HCT116 (cell line): Measurements from ENCODE around the gene VPS39. TPM values are rescaled to one million over a fixed set of nuclear protein-coding genes. Genes with fewer than 3 reads are reported as not detected.

Source experiments
- ATAC-seq: fragments of 200-7000 bp; cut with Tn5 transposase; 2 replicates; pipeline ENCODE4 v1.9.1; 2020; ENCODE audit warnings: mild to moderate bottlenecking, moderate library complexity
- BruUV-seq: library from RNA; stranded (reverse); fragments of 400-500 nt; replicated peaks from 2 replicates; lab custom pipeline; 2021; lab: Mats Ljungman, UMichigan
- CTCF ChIA-PET: fragments of 300-600 bp; sonication (Branson Sonifier 250); formaldehyde crosslinking; loops from one replicate; lab custom pipeline; 2021; ENCODE audit warnings: antibody characterized with exemption; lab: Charles Lee
- POLR2A ChIA-PET: fragments of 300-600, 350-600 bp; sonication (Branson Sonifier 250); formaldehyde crosslinking; loops from one replicate; lab custom pipeline; 2021; ENCODE audit warnings: antibody characterized with exemption; lab: Charles Lee
- RAD21 ChIA-PET, 2 experiments: fragments of 300-600 bp; sonication (Branson Sonifier 250); formaldehyde crosslinking; loops; one replicate each; lab custom pipeline; 2023; ENCODE audit warnings: low total read pairs in 2 of 2; ENCODE audit not compliant: uncharacterized antibody in 2 of 2, unreplicated experiment in 2 of 2, low non-redundant PET in 1 of 2; lab: Charles Lee
- DNase-seq: peaks from one replicate; pipeline ENCODE4 v3.0.0-alpha.2; 2010; ENCODE audit warnings: low read depth, low spot score
- H2AFZ ChIP-seq: fragments of 200-600 bp; shearing (Covaris generic), sonication (generic); 2 replicates; pipeline ENCODE4 v1.6.1; 2017; ENCODE audit warnings: low read depth, mixed run types, mixed read lengths, antibody characterized with exemption, low read length; ENCODE audit not compliant: poor library complexity, severe bottlenecking
- H3K27ac ChIP-seq: 2 replicates; pipeline ENCODE4 v1.5.1; 2012; ENCODE audit warnings: low read depth, low read length
- H3K27me3 ChIP-seq: fragments of 200-600 bp; sonication (generic); 2 replicates; pipeline ENCODE4 v1.6.1; 2016; ENCODE audit warnings: mixed run types, low read length, mixed read lengths; ENCODE audit not compliant: insufficient read depth
- H3K36me3 ChIP-seq, 2 experiments: fragments of 200-500 bp in 1 of 2; fragments of 200-600 bp in 1 of 2; sonication (Bioruptor generic) in 1 of 2; sonication (generic) in 1 of 2; 2 replicates each; pipeline versions ENCODE4 v1.5.1 to v1.6.1; 2014 to 2016; ENCODE audit warnings: low read length in 2 of 2, inconsistent platforms in 1 of 2, mixed read lengths in 1 of 2, mixed run types in 1 of 2; ENCODE audit not compliant: insufficient read depth in 2 of 2, control insufficient read depth in 1 of 2
- H3K4me1 ChIP-seq, 2 experiments: fragments of 200-600 bp in 1 of 2; sonication (generic) in 1 of 2; 2 replicates each; pipeline versions ENCODE4 v1.5.1 to v1.6.1; 2012 to 2017; ENCODE audit warnings: low read length in 2 of 2, inconsistent platforms in 1 of 2, mild to moderate bottlenecking in 1 of 2, mixed read lengths in 1 of 2, mixed run types in 1 of 2, moderate library complexity in 1 of 2; ENCODE audit not compliant: insufficient read depth in 2 of 2, control insufficient read depth in 1 of 2
- H3K4me2 ChIP-seq: fragments of 200-600 bp; sonication (generic); 2 replicates; pipeline ENCODE4 v1.6.1; 2017; ENCODE audit warnings: mixed run types, low read length, mixed read lengths
- H3K4me3 ChIP-seq, 2 experiments: fragments of 200-600 bp in 1 of 2; sonication (generic) in 1 of 2; replicated peaks in 1 of 2; 2 replicates each; pipeline ENCODE4 v1.5.1; 2011 to 2016; ENCODE audit warnings: low read length in 2 of 2, control low read depth in 1 of 2, low read depth in 1 of 2, mild to moderate bottlenecking in 1 of 2, mixed read lengths in 1 of 2, mixed run types in 1 of 2
- H3K79me2 ChIP-seq: fragments of 200-600 bp; sonication (generic); 2 replicates; pipeline ENCODE4 v1.6.1; 2017; ENCODE audit warnings: mild to moderate bottlenecking, mixed run types, low read length, moderate library complexity, mixed read lengths; ENCODE audit not compliant: insufficient read depth
- H3K9ac ChIP-seq: fragments of 200-600 bp; sonication (generic); 2 replicates; pipeline ENCODE4 v1.6.1; 2016; ENCODE audit warnings: low read length, mixed read lengths
- H3K9me2 ChIP-seq: fragments of 200-600 bp; sonication (generic), shearing (Covaris generic); 2 replicates; pipeline ENCODE4 v1.6.1; 2017; ENCODE audit warnings: mixed run types, mild to moderate bottlenecking, moderate library complexity; ENCODE audit not compliant: insufficient read depth
- H3K9me3 ChIP-seq, 2 experiments: fragments of 200-500 bp in 1 of 2; fragments of 200-600 bp in 1 of 2; sonication (Bioruptor generic) in 1 of 2; sonication (generic) in 1 of 2; 2 replicates each; pipeline ENCODE4 v1.6.1; 2014 to 2017; ENCODE audit warnings: low read length in 2 of 2, mixed read lengths in 2 of 2, inconsistent platforms in 1 of 2, low read depth in 1 of 2, mild to moderate bottlenecking in 1 of 2, mixed run types in 1 of 2, moderate library complexity in 1 of 2; ENCODE audit not compliant: control insufficient read depth in 1 of 2, insufficient read depth in 1 of 2
- H4K20me1 ChIP-seq: fragments of 200-600 bp; sonication (generic), shearing (Covaris generic); 2 replicates; pipeline ENCODE4 v1.6.1; 2017; ENCODE audit warnings: mixed run types, mild to moderate bottlenecking, moderate library complexity; ENCODE audit not compliant: insufficient read depth
- CEBPB ChIP-seq: IDR thresholded peaks from 2 replicates; pipeline ENCODE4 v1.6.1; 2012; ENCODE audit warnings: low read depth
- CTCF ChIP-seq, 3 experiments: fragments of 200-600 bp in 1 of 3; sonication (generic) in 1 of 3; IDR thresholded peaks in 2 of 3; conservative IDR thresholded peaks in 1 of 3; 2 replicates each; pipeline ENCODE4 v1.5.1; 2012 to 2017; ENCODE audit warnings: low read depth in 2 of 3, low read length in 2 of 3, antibody characterized with exemption in 1 of 3, borderline replicate concordance in 1 of 3, control low read depth in 1 of 3, mild to moderate bottlenecking in 1 of 3, mixed read lengths in 1 of 3, mixed run types in 1 of 3, moderate library complexity in 1 of 3; ENCODE audit not compliant: insufficient read depth in 1 of 3
- EZH2phosphoT487 ChIP-seq: fragments of 200-600 bp; IDR thresholded peaks from 2 replicates; pipeline ENCODE4 v1.6.1; 2018; ENCODE audit warnings: antibody characterized with exemption, borderline replicate concordance
- FOSL1 ChIP-seq: IDR thresholded peaks from 2 replicates; pipeline ENCODE4 v1.6.1; 2012; ENCODE audit warnings: low read depth
- POLR2AphosphoS5 ChIP-seq: IDR thresholded peaks from 2 replicates; pipeline ENCODE4 v1.6.1; 2011; ENCODE audit warnings: mild to moderate bottlenecking, low read depth, low read length, moderate library complexity
- TCF7L2 ChIP-seq: IDR thresholded peaks from 2 replicates; pipeline ENCODE4 v1.7.0; 2011; ENCODE audit warnings: borderline replicate concordance, inconsistent platforms; ENCODE audit not compliant: insufficient read depth, insufficient read length; ENCODE audit errors: extremely low read depth
- ZFX ChIP-seq: fragments of 450-650 bp; IDR thresholded peaks from 2 replicates; pipeline ENCODE4 v1.6.1; 2017
- intact Hi-C: fragments of 100-400 bp; cut with micrococcal nuclease; formaldehyde crosslinking; loops from 2 replicates; pipeline ENCODE4 v1.10.0; 2022
- total RNA-seq: library from RNA; stranded (reverse); gene quantifications from one replicate; pipeline ENCODE4 v1.2.1, GENCODE V29; 2021; ENCODE audit not compliant: unreplicated experiment
- TF ChIP-seq, protein P1 (sequence below): IDR thresholded peaks from 2 replicates; pipeline ENCODE4 v1.6.1; 2012

The VPS39 gene
- total RNA-seq, 1 experiment from 2014 or later: 40.1 TPM

DNA sequence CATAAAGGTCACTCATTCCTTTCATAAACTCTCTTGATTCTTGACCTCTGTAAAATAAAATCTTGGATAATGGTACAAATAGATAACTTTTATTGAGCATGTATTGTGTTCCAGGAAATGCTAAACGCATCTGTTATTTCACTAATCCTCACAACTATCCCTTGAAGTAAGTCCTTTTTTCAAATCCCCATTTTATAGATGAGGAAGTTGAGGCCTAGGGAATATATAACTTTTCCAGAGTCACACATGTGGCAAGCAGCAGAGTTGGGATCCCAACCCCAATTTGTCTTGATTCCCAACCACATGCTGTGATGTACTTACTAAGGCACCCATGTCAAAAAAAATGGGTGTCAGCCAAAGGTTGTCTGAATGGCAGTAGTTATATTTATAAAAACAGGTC lies 6.3 kb downstream of the VPS39 start:
- ATAC-seq: no peak
- Histone ChIP-seq H3K36me3 (peaks cover 0 to 2% of the 10 kb centered on the region in 2 experiments; a peak in 2 of 4 replicates), H3K9me3 (no peaks in the 10 kb centered on the region), H3K4me2 (no peak overlapping the region), H3K27me3 (no peaks in the 10 kb centered on the region), H3K27ac (no peak overlapping the region), H3K4me1 (peaks cover 2 to 3% of the 10 kb centered on the region in 2 experiments; a peak in 2 of 4 replicates), H3K4me3 (no peak overlapping the region), H3K9ac (no peak overlapping the region)
- ChIA-PET RAD21 (no interaction called here), CTCF (no interaction called here), POLR2A (no interaction called here)
- no peak for DNase-seq
- TF ChIP-seq POLR2AphosphoS5 (no peak), CEBPB (no peak), TCF7L2 (no peak), CTCF (IDR thresholded peaks at IDR 0.05 in 2 of 3, conservative IDR thresholded peaks at IDR 0.05 in 1 of 3; ENCODE audit: borderline replicate concordance in 1 of 3, insufficient read depth in 1 of 3, low read depth in 2 of 3, low read length in 2 of 3) (no peak), FOSL1 (no peak), ZFX (no peak), EZH2phosphoT487 (no peak)
- TF ChIP-seq, protein P1, sequence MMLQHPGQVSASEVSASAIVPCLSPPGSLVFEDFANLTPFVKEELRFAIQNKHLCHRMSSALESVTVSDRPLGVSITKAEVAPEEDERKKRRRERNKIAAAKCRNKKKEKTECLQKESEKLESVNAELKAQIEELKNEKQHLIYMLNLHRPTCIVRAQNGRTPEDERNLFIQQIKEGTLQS: no peak
- TF ChIP-seq, all 23 proteins: peak for 0
- H3K9me2 ChIP-seq: no peaks in the 10 kb centered on the region
- no peaks in the 10 kb centered on the region for H4K20me1 ChIP-seq
- intact Hi-C loops: no loop called here
- no TSS peak for BruUV-seq
- no peak overlapping the region for H2AFZ ChIP-seq
- 0 out of 2 replicates have a peak, but pooled peaks cover 4% of the 10 kb centered on the region for H3K79me2 ChIP-seq
